Lower leg skin (tissue), 3 donors: ENCODE results near the gene ATG5.

ENCODE experiments used
- CTCF ChIP-seq, 3 donors: fragments of 450-650 bp; IDR thresholded peaks; one replicate each; pipeline ENCODE4 v1.5.1; 2016; ENCODE audit warnings: antibody characterized with exemption in 3 of 3, mild to moderate bottlenecking in 3 of 3, moderate library complexity in 2 of 3
- POLR2A ChIP-seq, 2 donors: fragments of 450-650 bp; IDR thresholded peaks; one replicate each; pipeline ENCODE4 v1.6.1; 2016 to 2017; ENCODE audit warnings: antibody characterized with exemption in 2 of 2, mild to moderate bottlenecking in 1 of 2, moderate library complexity in 1 of 2

- TF ChIP-seq CTCF (IDR thresholded peaks at IDR 0.05) (no peak), POLR2A (IDR thresholded peaks at IDR 0.05) (no peak)
These were observed 55.1 kb downstream of the ATG5 start for GRCh38 chr6:106270414-106270813.
